GM19395 (cell line): ENCODE results near the gene CYB5D1.
"Not testable (repeated sequence)": the region's sequence is repeated elsewhere in the genome, so short reads cannot be mapped to it uniquely, and the experiment has no call there.

Experiments
- ATAC-seq: cut with Tn5 transposase; IDR thresholded peaks from one replicate; pipeline ENCODE4 v1.9.1; 2021; ENCODE audit warnings: mild to moderate bottlenecking, moderate library complexity; ENCODE audit not compliant: unreplicated experiment

Gene CYB5D1

DNA sequence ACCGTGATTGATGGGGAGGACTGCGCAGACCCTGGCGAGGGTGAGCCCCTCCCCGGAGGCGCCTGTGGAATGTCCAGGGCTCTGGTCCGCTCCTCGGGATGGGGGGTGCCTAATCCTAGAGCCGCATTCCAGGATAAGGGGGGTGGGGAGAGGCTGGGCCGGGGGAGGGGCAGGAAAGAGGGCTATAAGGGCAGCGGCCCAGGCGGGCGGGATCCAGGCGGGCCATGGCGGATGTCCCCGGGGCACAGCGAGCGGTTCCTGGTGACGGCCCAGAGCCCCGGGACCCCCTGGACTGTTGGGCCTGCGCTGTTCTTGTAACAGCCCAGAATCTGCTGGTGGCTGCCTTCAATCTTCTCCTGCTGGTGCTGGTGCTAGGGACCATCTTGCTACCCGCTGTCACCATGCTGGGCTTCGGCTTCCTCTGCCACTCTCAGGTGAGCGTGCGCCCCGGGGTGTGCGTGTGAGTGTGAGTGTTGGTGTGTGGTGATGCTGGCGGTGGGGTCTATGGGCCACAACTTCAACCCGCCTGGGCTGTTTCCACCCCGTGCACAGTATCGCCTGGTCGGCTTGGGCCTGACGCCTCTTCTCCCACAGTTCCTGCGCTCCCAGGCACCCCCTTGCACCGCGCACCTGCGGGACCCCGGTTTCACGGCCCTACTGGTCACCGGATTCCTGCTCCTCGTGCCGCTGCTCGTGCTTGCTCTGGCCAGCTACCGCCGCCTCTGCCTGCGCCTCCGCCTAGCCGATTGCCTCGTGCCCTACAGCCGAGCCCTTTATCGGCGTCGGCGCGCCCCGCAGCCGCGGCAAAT is 2.7 kb upstream of the CYB5D1 start, which contains the start of gene TMEM88:
TSS of gene TMEM88 (plus strand) at position 216 of the 809 bp plus-strand sequence. CDS start at position 225, 9 bp downstream.
- no peak for ATAC-seq

DNA sequence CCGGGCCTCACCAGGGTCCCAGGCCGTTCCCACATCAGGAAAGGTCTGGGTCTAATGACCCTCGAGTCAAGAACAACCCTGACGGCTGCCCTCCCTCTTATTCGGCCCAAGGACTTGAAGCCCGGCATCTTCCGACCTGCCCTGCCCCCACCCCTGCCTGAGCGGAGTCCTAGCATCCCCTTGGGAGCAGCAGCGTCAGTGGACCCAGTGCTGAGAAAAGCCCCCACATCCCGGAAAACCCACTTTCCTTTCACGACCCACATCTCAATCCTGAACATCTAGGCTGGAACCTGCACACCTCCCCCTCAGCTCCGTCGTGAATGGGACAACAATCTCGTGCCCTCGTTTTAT is 2.2 kb upstream of the CYB5D1 start:
- ATAC-seq = no peak

DNA sequence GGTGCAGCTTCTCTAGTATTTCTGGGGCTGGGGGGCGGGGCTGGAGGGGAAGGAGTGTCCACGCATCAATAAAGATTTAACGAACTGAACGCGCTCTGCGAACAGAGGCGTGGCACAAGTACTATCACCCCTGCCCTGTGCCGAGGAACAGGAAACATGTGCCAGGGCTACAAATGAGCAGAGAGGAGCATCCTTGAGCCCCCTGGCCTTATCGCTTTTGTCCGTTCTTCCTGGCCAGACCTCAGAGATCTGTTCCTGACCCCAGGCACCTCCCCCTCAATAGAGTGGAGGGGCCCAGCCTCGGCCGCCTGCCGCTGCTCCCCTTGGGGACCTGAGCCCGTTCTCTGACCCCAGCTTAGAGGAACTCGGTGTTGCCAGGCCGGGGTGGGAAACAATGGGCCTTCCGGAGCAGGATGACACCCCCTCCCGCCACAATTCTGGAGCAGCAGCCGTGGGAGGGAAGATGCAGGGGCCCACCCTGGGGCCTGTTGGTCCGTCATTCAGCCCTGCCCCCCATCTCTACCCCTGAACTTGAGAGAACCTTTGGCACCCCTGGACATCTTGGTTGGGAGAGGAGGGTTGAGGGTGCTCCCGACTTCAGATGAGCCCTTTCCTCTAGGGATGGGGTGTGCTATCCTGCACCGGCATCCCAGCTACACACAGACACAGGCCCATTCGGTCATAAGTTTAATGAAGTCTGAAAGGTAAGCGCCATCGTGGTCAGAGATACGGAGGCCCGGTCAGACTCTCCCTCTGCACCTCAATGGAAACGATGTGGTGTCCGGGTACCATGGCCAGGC is 1.6 kb upstream of the CYB5D1 start:
- ATAC-seq = no peak

DNA sequence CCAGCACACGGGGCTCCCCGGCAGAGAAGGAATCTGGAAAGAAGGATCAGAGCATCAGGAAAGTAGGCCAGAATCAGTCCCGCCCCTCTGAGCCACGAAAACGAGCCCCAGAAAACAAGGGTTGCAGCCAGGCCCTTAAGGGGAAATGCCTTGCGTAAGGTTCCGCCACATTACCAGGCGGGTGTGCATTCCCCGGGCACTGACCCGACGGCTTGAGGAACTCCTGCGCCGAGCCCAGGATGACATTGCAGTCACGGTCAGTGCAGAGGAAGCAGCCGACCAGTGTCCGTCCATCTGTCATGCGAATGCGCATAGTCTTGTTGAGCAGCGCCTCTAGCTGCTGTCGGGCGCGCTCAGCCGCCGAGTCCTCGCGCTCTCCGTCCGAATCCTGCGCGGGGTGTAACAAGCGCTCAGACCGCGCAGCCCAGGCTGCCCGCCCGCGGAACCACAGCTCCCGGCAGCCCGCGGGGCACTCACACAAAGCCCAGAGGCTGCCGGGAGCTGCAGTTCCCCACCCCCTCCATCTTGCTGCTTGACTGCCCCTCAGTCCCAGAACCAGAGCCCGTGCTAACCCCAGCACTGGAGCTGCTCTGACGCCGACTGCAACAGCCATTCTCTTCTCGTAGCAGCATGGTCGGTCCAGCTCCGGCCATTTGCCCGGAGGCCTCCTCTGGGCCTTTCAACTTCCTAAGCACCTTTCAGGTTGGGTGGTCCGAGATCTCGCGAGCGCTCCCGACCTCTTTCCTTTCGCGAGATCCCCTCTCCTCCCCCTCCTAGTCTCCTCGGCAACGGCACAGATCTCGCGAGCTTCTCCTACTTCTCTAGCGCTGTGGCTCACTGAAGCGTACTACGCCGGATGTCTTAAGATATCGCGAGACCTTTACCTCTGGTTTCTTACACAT is 741 bp upstream of the CYB5D1 start, which contains the start of gene NAA38:
TSS of gene NAA38 (minus strand) at position 749 of the 902 bp plus-strand sequence. CDS start at position 653, 96 bp downstream.
- peak; percentile 76 for ATAC-seq

DNA sequence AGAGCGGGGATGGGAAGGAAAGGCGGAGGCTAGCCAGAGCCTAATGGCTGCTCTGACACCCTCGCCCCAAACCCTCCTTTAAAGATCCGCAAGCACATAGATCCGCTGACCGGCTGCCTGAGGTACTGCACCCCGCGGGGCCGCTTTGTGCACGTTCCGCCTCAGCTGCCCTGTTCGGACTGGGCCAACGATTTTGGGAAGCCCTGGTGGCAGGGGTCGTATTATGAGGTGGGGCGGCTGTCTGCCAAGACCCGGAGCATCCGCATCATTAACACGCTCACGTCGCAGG is 663 bp downstream of the CYB5D1 start:
- no peak for ATAC-seq

DNA sequence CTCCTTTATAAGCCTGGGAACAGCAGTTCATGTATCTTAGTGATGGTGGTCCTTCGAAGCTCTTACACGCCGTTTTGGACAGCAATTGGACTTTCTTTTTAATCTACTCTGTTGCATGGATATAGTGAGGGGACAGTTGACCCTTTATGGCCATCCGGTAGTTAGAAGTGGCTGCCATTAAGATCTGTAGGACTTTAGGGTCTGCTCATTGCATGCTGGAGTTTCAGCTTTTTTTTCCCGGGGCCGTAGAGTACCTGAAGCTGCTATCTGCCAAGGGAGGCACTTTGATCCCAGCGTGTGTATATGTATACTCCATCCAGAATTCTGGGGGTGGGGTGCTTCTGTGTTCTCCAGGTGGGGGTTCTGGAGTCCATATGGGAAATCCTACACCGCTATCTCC is 1.2 kb downstream of the CYB5D1 start:
- no peak for ATAC-seq

DNA sequence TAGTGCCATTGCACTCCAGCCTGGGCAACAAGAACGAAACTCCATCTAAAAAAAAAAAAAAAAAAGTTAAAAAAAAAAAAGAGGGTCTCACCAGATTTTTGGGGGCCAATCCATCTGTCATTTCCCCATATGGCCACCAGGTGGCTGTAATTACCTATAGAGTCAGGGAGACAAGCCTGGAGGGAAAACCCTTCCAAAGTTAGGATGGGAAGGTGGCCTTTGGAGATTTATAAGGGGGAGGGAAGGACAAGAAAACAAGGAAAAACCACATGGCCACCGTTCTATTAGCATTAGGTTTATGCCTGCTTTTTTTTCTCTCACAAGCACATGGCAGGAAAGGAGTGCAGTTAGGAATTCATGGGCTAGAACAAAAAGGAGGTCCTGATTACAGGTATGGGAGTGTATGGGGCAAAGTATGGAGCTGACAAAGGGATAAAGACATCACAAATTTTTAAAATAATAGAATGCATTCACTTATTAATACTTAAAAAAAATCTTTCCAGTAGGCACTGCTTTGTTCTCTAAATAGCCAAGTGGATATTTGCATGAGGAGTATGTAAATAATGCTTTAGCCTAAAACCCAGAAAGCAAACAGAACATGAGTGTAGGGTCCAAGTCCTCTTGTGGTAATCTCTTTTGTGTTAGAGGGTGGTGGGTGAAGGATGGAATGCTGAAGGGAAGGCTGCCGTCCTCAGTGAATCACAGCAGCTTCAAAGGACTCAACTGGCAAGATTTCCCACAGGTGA is 5.1 kb downstream of the CYB5D1 start:
- no peak for ATAC-seq

DNA sequence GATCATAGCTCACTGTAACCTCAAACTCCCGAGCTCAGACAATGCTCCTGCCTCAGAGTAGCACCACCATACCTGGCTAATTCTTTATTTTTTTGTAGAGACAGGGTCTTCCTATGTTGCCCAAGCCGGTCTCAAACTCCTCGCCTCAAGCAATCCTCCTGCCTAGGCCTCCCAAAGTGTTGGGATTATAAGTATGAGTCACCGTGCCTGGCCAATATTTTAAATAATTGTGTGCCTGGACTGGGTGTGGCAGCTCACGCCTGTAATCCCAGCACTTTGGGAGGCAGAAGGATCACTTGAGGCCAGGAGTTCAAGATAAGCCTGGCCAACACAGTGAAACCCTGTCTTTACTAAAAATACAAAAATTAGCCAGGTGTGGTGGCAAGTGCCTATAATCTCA is 6.6 kb downstream of the CYB5D1 start:
- not testable (repeated sequence) for ATAC-seq

DNA sequence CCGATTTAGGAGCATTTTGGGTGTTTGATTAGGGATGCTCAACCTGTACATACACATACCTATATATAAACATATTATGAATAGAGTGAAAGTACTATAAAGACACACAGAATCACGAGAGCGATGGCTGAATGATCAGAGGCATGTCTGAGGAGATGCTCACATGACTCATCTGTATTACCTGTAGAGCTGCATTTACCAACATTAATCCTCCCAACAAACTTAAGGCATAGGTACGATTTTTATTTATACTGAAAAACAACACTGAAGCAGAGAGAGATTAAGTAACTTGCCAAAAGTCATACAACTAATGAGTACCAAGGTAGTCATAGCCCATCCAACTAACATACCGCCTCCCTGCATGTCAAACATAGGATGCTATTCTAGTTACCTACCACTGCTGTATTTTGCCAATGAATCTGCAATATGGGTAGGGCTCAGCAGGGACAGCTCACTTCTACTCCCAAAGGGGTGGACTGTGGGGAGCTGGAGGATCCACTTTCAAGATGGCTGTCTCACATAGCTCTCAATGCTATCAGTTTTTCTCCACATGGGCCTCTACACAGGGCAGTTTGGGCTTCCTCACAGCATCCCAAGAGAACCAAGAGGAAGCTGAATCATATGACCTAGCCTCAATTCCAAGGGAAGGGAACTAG is 7.3 kb downstream of the CYB5D1 start:
- no peak for ATAC-seq

DNA sequence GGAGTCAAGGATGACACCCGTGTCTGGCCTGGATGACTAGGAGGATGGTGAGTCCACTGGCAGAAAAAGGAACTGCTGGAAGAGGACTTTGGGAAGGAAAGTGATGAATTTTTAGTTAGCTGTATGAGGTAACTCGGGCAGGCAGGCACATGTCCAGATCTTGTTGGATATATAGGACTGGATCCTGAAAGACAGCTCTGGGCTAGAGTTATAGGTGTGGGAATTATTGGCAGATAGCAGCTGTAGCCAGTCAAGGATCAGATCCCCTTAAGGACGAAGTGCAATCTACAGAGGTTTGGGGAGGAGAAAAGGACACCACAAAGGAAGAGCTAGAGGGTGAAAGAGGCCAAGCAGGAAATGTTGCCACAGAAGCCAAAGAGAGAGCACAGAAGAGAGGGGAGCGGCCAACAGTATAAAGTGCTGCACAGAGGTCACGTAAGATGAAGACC is 10.1 kb downstream of the CYB5D1 start:
- ATAC-seq = no peak

DNA sequence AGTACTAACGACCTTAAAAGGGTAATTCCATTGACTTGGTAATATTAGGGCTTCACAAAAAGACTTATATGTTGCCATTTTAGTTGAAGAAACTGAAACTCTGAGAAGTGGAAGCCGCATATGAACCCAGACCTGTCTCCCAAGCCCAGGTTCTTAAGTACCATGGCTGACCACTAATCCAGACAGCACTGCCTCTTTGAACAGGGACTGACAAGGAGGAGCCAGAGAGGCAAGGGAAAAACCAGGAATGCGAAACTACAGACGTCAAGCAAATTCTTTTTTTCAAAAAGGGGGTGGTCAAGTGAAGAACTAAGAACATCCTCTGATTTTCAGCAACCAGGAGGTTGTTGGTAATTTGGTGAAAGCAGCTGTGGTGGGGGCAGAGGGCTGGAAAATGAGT is 15.2 kb downstream of the CYB5D1 start:
- ATAC-seq = no peak

DNA sequence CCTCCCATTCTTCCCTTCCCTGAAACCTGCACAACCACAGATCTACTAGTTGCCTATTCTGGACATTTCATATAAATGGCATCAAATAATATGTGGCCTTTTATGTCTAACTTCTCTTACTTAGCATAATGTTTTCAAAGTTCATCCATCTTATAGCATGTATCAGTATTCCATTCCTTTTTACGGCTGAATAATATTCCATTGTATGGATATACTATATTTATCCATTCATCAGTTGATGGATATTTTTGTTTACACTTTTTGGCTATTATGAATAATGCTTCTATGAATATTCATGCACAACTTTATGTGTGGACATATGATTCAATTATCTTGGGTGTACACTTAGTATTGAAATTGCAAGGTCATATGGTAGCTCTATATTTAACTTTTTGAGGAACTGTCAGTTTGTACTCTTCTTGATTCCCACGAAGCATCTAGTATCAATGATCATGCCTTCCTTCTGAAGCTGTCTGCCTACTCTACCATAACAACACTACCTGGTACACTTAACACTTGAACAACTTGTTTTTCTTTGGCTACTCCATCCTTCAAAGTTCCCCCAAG is 18.1 kb downstream of the CYB5D1 start:
- no peak for ATAC-seq

DNA sequence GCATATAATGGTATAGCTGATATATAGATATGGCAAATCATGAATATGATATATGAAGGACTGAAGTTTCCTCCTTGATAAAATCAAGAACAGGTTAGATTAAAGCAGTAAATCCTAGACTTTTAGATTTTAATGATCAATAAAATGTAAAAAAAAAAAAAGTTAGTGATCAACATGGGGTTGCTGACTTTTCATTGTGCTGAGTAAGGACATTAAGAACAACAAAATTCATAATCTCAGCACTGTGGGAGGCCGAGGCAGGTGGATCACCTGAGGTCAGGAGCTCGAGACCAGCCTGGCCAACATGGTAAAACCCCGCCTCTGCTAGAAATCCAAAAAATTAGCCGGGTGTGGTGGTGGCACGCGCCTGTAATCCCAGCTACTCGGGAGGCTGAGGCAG is 20.4 kb downstream of the CYB5D1 start:
- ATAC-seq = no peak

DNA sequence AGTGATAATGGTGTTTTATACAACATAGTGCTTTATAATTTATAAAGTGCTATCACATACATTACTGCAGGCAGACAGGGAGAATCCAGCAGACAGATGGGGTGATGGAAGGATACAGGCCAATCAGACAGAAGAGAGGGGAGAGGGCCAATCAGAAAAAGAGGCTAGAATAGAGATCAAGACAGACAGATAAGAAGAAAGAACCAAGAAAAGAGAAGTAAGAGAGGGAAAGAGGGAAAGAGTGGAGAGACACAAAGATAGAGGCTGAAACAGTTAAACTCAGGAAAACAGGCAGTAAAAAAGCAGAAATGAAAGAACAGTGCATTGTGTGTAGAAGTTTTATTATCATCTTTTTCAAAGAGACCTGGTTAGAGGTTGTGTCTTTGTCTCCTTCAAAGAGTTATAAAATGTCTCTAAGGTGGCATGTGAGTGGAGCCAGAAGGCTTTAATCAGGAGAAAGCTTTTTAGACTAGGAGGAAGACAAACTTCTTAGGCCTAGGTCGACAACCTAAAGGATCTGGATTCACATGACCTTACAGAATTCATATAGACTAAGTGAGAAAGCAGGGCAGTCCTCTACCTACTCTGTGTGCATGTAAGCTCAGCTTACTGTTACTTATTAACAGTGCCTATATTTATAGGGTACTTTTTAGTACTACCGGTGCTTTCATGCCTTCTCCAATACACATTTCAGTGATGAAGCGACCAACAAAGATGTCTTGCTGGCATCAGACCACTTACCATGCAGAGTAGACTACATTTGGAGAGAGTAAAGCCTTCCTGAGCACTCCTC is 22.5 kb downstream of the CYB5D1 start:
- no peak for ATAC-seq

DNA sequence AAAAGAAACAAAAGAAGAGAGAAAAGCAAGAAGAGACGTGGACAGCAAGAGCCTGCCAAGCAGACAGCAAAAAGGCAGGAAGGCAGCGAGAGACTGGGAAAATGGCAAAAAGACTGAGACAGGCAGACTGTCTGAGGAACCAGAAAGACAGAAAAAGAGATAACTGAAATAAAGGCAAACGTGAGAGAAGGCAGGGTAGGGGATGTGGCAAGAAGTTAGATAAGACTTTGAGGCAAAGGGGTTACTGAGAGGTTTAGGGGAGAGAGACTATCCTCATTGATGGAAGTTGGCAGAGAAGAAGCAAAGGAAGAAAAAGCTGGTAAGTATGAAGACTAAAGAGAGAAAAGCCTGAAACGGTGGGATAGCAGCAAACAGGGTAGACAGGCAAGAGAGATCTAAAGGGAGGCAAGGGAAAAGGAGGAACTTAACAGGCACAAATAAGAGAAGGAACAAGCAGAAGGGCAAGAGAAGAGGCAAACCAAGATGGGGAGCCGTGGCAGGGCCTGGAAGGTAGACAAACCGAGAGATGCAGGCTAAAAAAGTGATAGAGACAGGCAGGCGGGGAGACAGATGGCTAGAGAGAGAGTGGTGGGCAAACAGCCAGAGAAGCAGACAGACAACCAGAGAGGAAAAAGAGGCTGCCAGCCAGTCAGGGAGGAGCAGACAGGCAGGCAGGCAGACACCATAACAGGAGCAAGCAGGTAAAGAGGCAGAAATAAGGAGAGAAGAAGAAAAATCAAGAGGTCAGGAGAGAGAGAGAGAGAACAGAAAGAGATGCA is 23.7 kb downstream of the CYB5D1 start:
- ATAC-seq = no peak

DNA sequence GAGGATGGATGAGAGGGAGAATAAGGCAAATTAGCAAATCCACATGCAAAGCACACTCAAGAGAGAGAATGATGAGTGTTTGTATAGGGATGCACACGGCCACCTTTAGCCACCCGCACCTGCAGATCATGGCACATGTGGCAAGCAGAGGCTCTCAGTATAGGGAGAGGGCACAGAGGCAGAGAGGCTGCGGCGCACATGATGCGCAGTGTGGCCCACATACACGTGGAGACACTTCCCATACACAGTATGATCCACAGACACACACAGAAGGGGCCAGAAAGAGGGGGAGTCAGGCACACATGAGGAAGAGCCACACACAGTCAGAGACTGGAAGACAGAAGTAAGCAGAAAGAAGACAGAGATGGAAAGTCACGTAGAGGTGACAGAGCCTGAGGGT is 24.3 kb downstream of the CYB5D1 start:
- no peak for ATAC-seq

DNA sequence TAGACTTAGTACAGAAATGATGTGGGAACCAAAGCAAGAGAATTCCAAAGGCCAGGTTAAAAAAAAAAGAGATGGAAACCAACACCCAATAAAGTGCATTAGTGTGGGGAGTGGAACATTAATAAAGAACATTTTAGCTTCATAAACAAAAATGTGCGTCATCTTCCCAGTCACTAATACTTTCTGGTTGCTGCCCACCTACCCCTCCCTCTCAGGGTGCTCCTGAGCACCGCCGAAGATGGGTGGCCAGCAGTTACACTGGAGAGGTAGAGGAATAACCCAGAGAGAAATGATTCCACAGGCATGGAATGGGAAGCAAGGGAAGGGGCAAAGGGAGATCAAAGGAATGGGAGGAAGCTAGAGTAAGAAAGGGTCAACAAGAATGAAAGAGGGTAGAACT is 24.8 kb downstream of the CYB5D1 start:
- ATAC-seq = no peak

DNA sequence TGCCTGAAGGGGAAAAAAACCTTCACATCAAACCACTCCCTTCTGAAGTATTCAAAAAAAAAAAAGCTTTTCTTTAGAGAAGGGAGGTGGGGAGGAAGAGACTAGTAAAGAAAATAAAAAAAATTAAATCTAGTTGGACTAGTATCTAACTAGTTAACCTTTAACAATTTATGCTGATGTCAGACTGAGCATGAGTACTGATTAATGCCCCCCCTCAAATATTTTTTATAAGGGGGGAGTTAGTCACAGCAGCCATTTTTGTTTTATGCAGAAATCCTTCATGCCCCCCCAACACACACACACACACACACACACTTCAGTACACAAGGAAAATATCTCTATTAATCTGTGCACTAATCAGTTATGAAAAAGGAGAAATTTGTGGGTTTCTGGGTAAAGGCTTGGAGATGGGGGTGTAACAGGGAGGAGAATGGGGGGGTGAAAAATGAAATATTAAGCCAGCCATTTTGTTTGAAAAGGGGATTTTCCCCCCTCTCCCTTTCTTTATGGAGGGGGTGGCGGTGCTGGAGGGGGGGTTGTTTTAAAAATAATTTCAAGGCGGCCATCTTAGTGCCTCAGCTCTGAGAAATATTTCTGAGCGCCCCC is 26.1 kb downstream of the CYB5D1 start:
- no peak for ATAC-seq
